ENCODE data around the gene LRRC1.

LRRC1 gene

DNA sequence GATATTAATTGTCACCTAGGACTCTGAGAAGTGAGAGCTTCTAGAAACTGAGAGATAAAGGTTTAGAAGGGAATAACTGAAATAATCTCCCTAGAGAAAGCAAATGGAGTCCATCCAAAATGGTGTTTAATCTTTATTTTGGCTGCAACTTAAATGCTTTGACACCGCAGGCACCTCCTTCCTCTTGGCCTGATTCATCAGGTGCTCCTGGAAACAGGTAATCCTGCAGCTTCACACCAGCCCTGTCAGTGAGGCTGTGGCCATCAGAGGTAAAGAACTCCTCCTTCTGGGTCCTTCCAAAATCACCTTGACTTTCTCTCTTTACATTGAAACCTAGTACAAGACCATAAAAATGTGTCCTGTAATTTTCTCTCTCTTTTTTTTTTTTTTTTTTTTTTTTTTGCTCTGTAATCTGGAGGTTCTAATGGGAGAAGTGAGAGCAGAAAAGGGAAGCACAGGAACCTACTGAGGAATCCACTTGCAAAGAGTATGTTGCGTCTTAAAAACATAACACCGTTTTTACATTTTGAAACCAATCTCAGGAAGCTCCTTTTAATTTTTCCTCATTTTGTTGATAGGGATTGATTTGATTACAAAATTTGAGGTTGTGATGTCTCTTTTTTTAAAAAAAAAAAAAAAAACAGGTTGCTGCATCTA, 124.2 kb downstream of the LRRC1 start:
- no peaks in the 10 kb centered on the region for H3K4me1 Mint-ChIP-seq
- H3K27me3 Mint-ChIP-seq (ENCODE audit: low read depth) = no peaks in the 10 kb centered on the region
- peak overlapping the region in 1 of 3 experiments; percentile 37 for H3K27ac Mint-ChIP-seq
- no peak overlapping the region for H3K4me3 Mint-ChIP-seq
- H3K9me3 Mint-ChIP-seq = no peaks in the 10 kb centered on the region
- H3K36me3 Mint-ChIP-seq (ENCODE audit: low read depth) = peaks cover 23% of the 10 kb centered on the region
- TF ChIP-seq, protein P1, sequence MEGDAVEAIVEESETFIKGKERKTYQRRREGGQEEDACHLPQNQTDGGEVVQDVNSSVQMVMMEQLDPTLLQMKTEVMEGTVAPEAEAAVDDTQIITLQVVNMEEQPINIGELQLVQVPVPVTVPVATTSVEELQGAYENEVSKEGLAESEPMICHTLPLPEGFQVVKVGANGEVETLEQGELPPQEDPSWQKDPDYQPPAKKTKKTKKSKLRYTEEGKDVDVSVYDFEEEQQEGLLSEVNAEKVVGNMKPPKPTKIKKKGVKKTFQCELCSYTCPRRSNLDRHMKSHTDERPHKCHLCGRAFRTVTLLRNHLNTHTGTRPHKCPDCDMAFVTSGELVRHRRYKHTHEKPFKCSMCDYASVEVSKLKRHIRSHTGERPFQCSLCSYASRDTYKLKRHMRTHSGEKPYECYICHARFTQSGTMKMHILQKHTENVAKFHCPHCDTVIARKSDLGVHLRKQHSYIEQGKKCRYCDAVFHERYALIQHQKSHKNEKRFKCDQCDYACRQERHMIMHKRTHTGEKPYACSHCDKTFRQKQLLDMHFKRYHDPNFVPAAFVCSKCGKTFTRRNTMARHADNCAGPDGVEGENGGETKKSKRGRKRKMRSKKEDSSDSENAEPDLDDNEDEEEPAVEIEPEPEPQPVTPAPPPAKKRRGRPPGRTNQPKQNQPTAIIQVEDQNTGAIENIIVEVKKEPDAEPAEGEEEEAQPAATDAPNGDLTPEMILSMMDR (IDR thresholded peaks at IDR 0.05; ENCODE audit: unreplicated experiment in 3 of 3) = no peak

DNA sequence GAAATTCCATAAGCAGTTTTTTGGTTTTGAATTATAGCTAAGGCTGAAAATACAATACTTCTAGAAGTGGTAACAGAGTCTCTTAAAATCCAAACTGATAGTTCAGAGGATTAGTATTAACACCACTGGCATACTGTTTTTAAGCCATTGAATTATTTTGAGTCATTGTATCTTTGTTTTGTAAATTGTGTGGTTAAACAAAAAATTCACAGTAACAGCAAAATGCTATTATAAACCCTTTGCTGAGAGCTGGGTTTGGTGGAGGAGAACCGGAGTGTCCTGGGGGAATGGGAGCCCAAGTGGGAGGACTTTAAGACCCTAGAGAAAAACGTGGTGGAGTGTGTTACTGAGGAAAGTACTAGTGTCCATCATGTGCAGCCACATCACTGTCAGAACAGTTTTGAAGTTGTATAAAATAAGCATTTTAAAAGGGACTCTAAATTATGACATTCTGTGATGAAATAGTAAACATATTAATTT, 125.1 kb downstream of the LRRC1 start:
- H3K9me3 Mint-ChIP-seq = no peaks in the 10 kb centered on the region
- peaks cover 22% of the 10 kb centered on the region for H3K36me3 Mint-ChIP-seq (ENCODE audit: low read depth)
- no peak overlapping the region for H3K4me3 Mint-ChIP-seq
- peak overlapping the region in 2 of 3 experiments; percentile 28 to 37 for H3K27ac Mint-ChIP-seq
- H3K27me3 Mint-ChIP-seq (ENCODE audit: low read depth) = no peaks in the 10 kb centered on the region
- peaks cover 8% of the 10 kb centered on the region for H3K4me1 Mint-ChIP-seq
- TF ChIP-seq, protein P1 (IDR thresholded peaks at IDR 0.05; ENCODE audit: unreplicated experiment in 3 of 3) = no peak

DNA sequence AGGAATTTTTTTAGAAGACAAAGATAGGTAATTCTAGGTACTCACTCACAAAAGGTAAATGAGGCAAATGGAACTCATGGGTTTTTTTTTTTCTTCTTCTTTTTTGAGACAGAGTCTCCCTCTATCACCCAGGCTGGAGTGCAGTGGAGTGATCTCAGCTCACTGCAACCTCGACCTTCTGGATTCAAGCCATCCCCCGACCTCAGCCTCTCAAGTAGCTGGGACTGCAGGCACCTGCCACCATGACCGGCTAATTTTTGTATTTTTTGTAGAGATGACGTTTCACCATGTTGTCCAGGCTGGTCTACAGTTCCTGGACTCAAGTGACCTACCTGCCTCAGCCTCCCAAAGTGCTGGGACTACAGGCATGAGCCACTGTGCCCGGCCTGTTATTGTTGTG, 126.1 kb downstream of the LRRC1 start:
- H3K9me3 Mint-ChIP-seq = no peaks in the 10 kb centered on the region
- H3K27ac Mint-ChIP-seq = no peak overlapping the region
- H3K27me3 Mint-ChIP-seq (ENCODE audit: low read depth) = no peaks in the 10 kb centered on the region
- H3K36me3 Mint-ChIP-seq (ENCODE audit: low read depth) = peaks cover 22% of the 10 kb centered on the region
- H3K4me3 Mint-ChIP-seq = no peak overlapping the region
- TF ChIP-seq, protein P1 (IDR thresholded peaks at IDR 0.05; ENCODE audit: unreplicated experiment in 3 of 3) = no peak
- peaks cover 14% of the 10 kb centered on the region for H3K4me1 Mint-ChIP-seq

DNA sequence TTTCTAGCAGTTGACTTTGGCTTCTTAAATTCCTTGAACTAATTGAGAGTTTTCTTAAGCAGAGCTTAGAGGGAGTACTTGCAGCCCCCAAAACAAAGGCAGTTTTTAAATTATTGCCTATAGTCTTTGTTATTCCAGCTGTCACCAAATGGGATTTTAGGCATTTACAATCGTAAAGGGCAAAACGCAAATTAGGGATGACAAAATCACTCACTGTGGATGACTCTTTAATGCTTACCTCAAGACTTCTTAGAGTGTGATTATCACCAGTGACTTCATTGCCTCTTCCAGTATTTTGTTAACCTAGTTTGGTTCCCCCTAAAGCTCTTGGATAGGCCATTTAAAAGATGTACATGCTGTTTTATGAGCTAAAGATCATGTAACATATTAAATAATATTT, 126.8 kb downstream of the LRRC1 start:
- no peak overlapping the region for H3K27ac Mint-ChIP-seq
- TF ChIP-seq, protein P1 (IDR thresholded peaks at IDR 0.05; ENCODE audit: unreplicated experiment in 3 of 3) = no peak
- H3K9me3 Mint-ChIP-seq = no peaks in the 10 kb centered on the region
- peaks cover 18% of the 10 kb centered on the region for H3K4me1 Mint-ChIP-seq
- peaks cover 22% of the 10 kb centered on the region for H3K36me3 Mint-ChIP-seq (ENCODE audit: low read depth)
- H3K4me3 Mint-ChIP-seq = no peak overlapping the region
- no peaks in the 10 kb centered on the region for H3K27me3 Mint-ChIP-seq (ENCODE audit: low read depth)

DNA sequence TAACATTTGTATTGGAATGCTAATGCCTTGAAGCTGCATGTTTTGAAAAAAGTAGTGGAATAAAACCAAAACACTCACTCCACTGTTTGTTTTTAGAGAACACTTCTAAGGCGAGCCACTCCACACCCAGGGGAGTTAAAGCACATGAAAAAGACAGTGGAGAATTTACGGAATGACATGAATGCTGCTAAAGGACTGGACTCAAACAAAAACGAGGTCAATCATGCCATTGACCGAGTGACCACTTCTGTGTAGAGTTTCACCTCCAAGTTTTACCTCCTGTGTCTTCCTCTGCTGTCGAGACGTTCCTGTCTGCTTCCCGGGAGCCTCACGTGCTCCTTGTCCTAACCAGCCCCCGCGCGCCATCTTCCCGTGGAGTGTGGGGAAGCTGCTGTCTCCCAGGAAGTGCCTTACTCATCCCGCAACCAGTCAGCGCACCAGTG, 127.8 kb downstream of the LRRC1 start:
- Mint-ChIP-seq H3K36me3 (ENCODE audit: low read depth) (peaks cover 22% of the 10 kb centered on the region), H3K27ac (peak overlapping the region in 2 of 3 experiments; percentile 31 to 43), H3K27me3 (ENCODE audit: low read depth) (no peaks in the 10 kb centered on the region), H3K4me1 (peaks cover 26% of the 10 kb centered on the region), H3K9me3 (no peaks in the 10 kb centered on the region), H3K4me3 (no peak overlapping the region)
- TF ChIP-seq, protein P1 (IDR thresholded peaks at IDR 0.05; ENCODE audit: unreplicated experiment in 3 of 3) = no peak

DNA sequence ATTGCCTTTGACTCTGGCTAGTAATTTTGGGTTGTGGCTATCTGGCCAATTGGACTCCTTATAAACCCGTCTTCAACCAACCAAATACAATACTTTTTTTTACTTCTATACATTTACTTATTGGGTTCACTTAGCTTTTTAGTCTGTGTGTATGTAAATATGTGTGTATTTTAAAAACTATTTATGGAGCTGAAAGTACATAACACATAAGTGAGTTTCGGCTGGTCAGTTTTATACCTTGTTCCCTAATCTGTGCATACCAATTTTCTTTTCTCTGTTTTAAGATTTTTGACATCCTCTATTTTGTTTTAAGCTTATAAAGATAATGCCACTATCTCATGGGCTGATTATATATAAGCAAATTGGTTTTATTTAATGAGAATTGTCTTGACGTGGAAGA, 129.5 kb downstream of the LRRC1 start:
- Mint-ChIP-seq H3K27ac (peak overlapping the region; percentile 50 to 90 (median 61)), H3K9me3 (no peaks in the 10 kb centered on the region), H3K4me3 (no peak overlapping the region), H3K27me3 (ENCODE audit: low read depth) (no peaks in the 10 kb centered on the region), H3K36me3 (ENCODE audit: low read depth) (peaks cover 22% of the 10 kb centered on the region), H3K4me1 (peaks cover 39% of the 10 kb centered on the region)
- TF ChIP-seq, protein P1 (IDR thresholded peaks at IDR 0.05; ENCODE audit: unreplicated experiment in 3 of 3) = no peak
